ENCODE results near the gene ZNF277. TPM values are rescaled to one million over a fixed set of nuclear protein-coding genes. Genes with fewer than 3 reads are reported as not detected.

Gene ZNF277
- total and polyA plus RNA-seq, 2 donors (not counting 3 experiments of a cell fraction or from before 2014, with no cell fraction given) = 7.8 to 22.6 TPM

GRCh38 chr7:112188257-112188656 lies 18.2 kb upstream of the ZNF277 start:
- H3K9ac ChIP-seq (replicated peaks; ENCODE audit: extremely low read depth, insufficient read depth, low read length) = no peak overlapping the region
- H3K4me2 ChIP-seq (ENCODE audit: insufficient read depth, low read length) = no peak overlapping the region
- no peaks in the 10 kb centered on the region for H3K27me3 ChIP-seq (ENCODE audit: control insufficient read depth in 2 of 2, insufficient read depth in 2 of 2, low read length in 2 of 2)
- H4K20me1 ChIP-seq (replicated peaks; ENCODE audit: control insufficient read depth, extremely low read depth, insufficient read depth, low read length) = no peaks in the 10 kb centered on the region
- H3K9me1 ChIP-seq (replicated peaks; ENCODE audit: control insufficient read depth, extremely low read depth, insufficient read depth, low read length) = no peaks in the 10 kb centered on the region
- FAIRE-seq (no peak), DNase-seq (ENCODE audit: low read depth, low spot score) (no peak)
- CTCF ChIA-PET = interaction anchor here (1.1 to 1.5 kb wide), 3 partner anchors 10 to 27 kb away, joined by 3 to 8 read pairs (median 4); no protein-coding TSS in a partner anchor
- peaks cover 88% of the 10 kb centered on the region for H3K79me2 ChIP-seq (ENCODE audit: control insufficient read depth, insufficient read depth, low read length)
- POLR2A ChIA-PET = no interaction called here
- no peak overlapping the region for H3K4me3 ChIP-seq (replicated peaks in 1 of 3; ENCODE audit: insufficient read depth in 1 of 3, low read depth in 1 of 3, low read length in 3 of 3)
- no TSS peak for BruUV-seq (replicated peaks)
- no peaks in the 10 kb centered on the region for H3K36me3 ChIP-seq (ENCODE audit: control insufficient read depth in 2 of 2, extremely low read depth in 1 of 2, insufficient read depth in 2 of 2, low read length in 2 of 2)
- peaks cover 92% of the 10 kb centered on the region for H3K4me1 ChIP-seq (ENCODE audit: control insufficient read depth, extremely low read depth, insufficient read depth, low read length)
- dilution Hi-C loops (cut with MboI; ENCODE audit: extremely low pct_ligation_motif_present, low sequenced_read_pairs) (no loop called here), intact Hi-C loops (cut with micrococcal nuclease) (no loop called here)
- H3K9me3 ChIP-seq (replicated peaks; ENCODE audit: control insufficient read depth, insufficient read depth, low read length) = no peaks in the 10 kb centered on the region
- no peak overlapping the region for H2AFZ ChIP-seq (ENCODE audit: low read depth, low read length)
- H3K27ac ChIP-seq (ENCODE audit: insufficient read depth, low read depth, low read length) = no peak overlapping the region
- TF ChIP-seq JUN (IDR thresholded peaks at IDR 0.05; ENCODE audit: borderline replicate concordance, insufficient read depth, insufficient read length, low read depth) = no peak
- no peak for TF ChIP-seq POLR2A (IDR thresholded peaks at IDR 0.05; ENCODE audit: low read depth, low read length)
- TF ChIP-seq GATA2 (IDR thresholded peaks at IDR 0.05; ENCODE audit: insufficient read depth, insufficient read length, low read depth, low read length) = no peak
- no peak for TF ChIP-seq EZH2 (IDR thresholded peaks at IDR 0.05; ENCODE audit: borderline replicate concordance, low read depth, low read length, severe bottlenecking)
- TF ChIP-seq, protein P1, sequence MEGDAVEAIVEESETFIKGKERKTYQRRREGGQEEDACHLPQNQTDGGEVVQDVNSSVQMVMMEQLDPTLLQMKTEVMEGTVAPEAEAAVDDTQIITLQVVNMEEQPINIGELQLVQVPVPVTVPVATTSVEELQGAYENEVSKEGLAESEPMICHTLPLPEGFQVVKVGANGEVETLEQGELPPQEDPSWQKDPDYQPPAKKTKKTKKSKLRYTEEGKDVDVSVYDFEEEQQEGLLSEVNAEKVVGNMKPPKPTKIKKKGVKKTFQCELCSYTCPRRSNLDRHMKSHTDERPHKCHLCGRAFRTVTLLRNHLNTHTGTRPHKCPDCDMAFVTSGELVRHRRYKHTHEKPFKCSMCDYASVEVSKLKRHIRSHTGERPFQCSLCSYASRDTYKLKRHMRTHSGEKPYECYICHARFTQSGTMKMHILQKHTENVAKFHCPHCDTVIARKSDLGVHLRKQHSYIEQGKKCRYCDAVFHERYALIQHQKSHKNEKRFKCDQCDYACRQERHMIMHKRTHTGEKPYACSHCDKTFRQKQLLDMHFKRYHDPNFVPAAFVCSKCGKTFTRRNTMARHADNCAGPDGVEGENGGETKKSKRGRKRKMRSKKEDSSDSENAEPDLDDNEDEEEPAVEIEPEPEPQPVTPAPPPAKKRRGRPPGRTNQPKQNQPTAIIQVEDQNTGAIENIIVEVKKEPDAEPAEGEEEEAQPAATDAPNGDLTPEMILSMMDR (IDR thresholded peaks at IDR 0.05; ENCODE audit: extremely low read depth in 1 of 2, insufficient read depth in 1 of 2, low read depth in 1 of 2, low read length in 2 of 2) = no peak
- TF ChIP-seq MYC (IDR thresholded peaks at IDR 0.05; ENCODE audit: low read depth, low read length) = no peak
- no peak for TF ChIP-seq FOS (IDR thresholded peaks at IDR 0.05; ENCODE audit: borderline replicate concordance, insufficient read depth, low read length)

Measured in endothelial cell of umbilical vein (primary cell).